Pancreas (tissue), 10 donors: ENCODE measurements around the gene SEC31B. TPM values are rescaled to one million over a fixed set of nuclear protein-coding genes. Genes with fewer than 3 reads are reported as not detected.

Source experiments
- ATAC-seq, 4 donors: fragments of 200-7000 bp; cut with Tn5 transposase; one replicate each; pipeline versions ENCODE4 v1.8.0 to v1.9.1; 2020; ENCODE audit warnings: mild to moderate bottlenecking in 4 of 4, moderate library complexity in 4 of 4
- DNase-seq, 6 donors: peaks; one replicate each; pipeline ENCODE4 v3.0.0-alpha.2; 2020
- FAIRE-seq: peaks from 2 replicates; lab custom pipeline; 2012; peaks lifted over from hg19 to GRCh38; lab: Jason Lieb, UNC
- H3K27ac ChIP-seq, 4 donors: fragments of 200-600 bp; sonication (generic); 1 replicate in 3 of 4; 2 replicates in 1 of 4; pipeline versions ENCODE4 v1.5.0 to v1.8.0; 2020
- H3K27me3 ChIP-seq, 4 donors: fragments of 200-600 bp; one replicate each; pipeline ENCODE4 v1.8.0; 2021
- H3K36me3 ChIP-seq, 3 donors: fragments of 200-600 bp; sonication (generic) in 1 of 3; one replicate each; pipeline versions ENCODE4 v1.5.0 to v1.8.0; 2020 to 2021
- H3K4me1 ChIP-seq, 3 donors: fragments of 200-600 bp; one replicate each; pipeline ENCODE4 v1.8.0; 2021
- H3K4me3 ChIP-seq, 4 donors: fragments of 200-600 bp; sonication (generic) in 2 of 4; one replicate each; pipeline versions ENCODE4 v1.5.0 to v1.8.0; 2020 to 2021
- H3K9me3 ChIP-seq, 4 donors: fragments of 200-600 bp; one replicate each; pipeline ENCODE4 v1.8.0; 2021
- WGBS, 2 donors: extraction: QIAGEN DNeasy Blood & Tissue Kit; methylation state at CpG; one replicate each; pipeline ENCODE4 v1.1.7; 2013; 5-methylcytosine and 5-hydroxymethylcytosine counted together
- intact Hi-C, 3 donors: fragments of 100-400 bp; cut with DNase I; formaldehyde crosslinking; loops; one replicate each; pipeline versions ENCODE4 v1.11.1 to v1.14.2; 2022
- polyA plus RNA-seq, 2 donors: library from polyadenylated mRNA; stranded (reverse); fragments of 200-250 nt; gene quantifications; one replicate each; pipeline ENCODE4 v1.2.3, GENCODE V29; 2013
- total RNA-seq, 6 donors: library from RNA; stranded (reverse); fragmentation: NEBNext Ultra II Directional in 4 of 6; extraction: Animal tissue kit (Norgen Biotek cat#: 25700) in 4 of 6; gene quantifications; one replicate each; pipeline versions ENCODE4 v1.2.1 to v1.2.4, GENCODE V29; 2021 to 2023
- TF ChIP-seq, protein P1 (sequence below), 4 donors: fragments of 200-600 bp; sonication (generic) in 3 of 4; IDR thresholded peaks; one replicate each; pipeline versions ENCODE4 v1.5.0 to v1.8.0; 2021; ENCODE audit warnings: antibody characterized with exemption in 4 of 4
- donor health status: healthy with polysubstance abuse.
- donor health status: DM: no; HTN: no; CAD: no; lungs with moderate emphysema.
- donor health status: DM: no; HTN: no; CAD: no.
- donor health status: control.
- donor health status: control.
- donor health status: Bipolar disorder and iron deficiency.
- donor health status: DM: yes; HTN: yes; CAD: no.
- donor health status: DM: no; HTN: no; CAD: no.
- donor health status: DM: no; HTN: no; CAD: no.
- donor health status: DM: yes; HTN: yes; CAD: no.

The SEC31B gene
- total and polyA plus RNA-seq, 8 donors, result 1.8 to 14.4 (median 2.4) TPM

DNA sequence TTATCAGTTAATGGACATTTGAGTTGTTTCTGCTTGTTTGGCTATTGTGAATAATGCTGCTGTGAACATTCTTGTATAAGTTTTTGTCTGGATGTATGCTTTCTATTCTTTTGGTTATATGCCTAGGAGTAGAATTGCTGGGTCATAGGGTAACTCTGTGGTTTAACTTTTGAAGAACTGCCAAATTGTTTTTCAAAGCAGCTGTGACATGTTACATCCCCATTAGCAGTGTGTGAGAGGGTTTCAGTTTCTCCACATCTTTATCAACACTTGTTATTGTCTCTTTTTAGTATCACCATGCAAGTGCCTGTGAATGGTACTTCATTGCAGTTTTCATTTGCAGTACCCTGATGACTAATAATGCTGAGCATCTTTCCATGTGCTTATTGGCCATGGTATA, 12.1 kb upstream of the SEC31B start:
- TF ChIP-seq, protein P1, sequence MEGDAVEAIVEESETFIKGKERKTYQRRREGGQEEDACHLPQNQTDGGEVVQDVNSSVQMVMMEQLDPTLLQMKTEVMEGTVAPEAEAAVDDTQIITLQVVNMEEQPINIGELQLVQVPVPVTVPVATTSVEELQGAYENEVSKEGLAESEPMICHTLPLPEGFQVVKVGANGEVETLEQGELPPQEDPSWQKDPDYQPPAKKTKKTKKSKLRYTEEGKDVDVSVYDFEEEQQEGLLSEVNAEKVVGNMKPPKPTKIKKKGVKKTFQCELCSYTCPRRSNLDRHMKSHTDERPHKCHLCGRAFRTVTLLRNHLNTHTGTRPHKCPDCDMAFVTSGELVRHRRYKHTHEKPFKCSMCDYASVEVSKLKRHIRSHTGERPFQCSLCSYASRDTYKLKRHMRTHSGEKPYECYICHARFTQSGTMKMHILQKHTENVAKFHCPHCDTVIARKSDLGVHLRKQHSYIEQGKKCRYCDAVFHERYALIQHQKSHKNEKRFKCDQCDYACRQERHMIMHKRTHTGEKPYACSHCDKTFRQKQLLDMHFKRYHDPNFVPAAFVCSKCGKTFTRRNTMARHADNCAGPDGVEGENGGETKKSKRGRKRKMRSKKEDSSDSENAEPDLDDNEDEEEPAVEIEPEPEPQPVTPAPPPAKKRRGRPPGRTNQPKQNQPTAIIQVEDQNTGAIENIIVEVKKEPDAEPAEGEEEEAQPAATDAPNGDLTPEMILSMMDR (IDR thresholded peaks at IDR 0.05), result no peak
- H3K27ac ChIP-seq, result no peak overlapping the region
- peaks cover 0 to 2% (median 0%) of the 10 kb centered on the region in 3 donors for H3K36me3 ChIP-seq
- no peak for FAIRE-seq
- H3K4me1 ChIP-seq, result peaks cover 5 to 22% (median 14%) of the 10 kb centered on the region in 3 donors
- no peak for ATAC-seq
- no peaks in the 10 kb centered on the region for H3K27me3 ChIP-seq
- no peak for DNase-seq
- H3K4me3 ChIP-seq, result no peak overlapping the region
- intact Hi-C loops, result no loop called here
- H3K9me3 ChIP-seq, result no peaks in the 10 kb centered on the region

GRCh38 chr10:100529475-100530298, 10.0 kb upstream of the SEC31B start, which contains the start of gene NDUFB8:
Gene NDUFB8, minus strand, starts transcription at chr10:100529871. Its CDS starts 20 bp downstream, at chr10:100529851.
- TF ChIP-seq, protein P1 (IDR thresholded peaks at IDR 0.05), result no peak
- peaks cover 0 to 12% (median 9%) of the 10 kb centered on the region in 3 donors for H3K4me1 ChIP-seq
- H3K27me3 ChIP-seq, result no peaks in the 10 kb centered on the region
- intact Hi-C loops, result loop anchor here in 1 of 3 donors (10.0 kb wide), 1 partner anchor 185 kb away; the partner anchor contains the start of gene SCD
- peak within 1 kb of the TSS; percentile 60 to 82 (median 81) for H3K4me3 ChIP-seq
- ATAC-seq (peak; percentile 95 to 98 (median 96)), DNase-seq (peak; percentile 83 to 95 (median 88)), FAIRE-seq (no peak)
- no peaks in the 10 kb centered on the region for H3K9me3 ChIP-seq
- WGBS, 2 donors, result 0% methylated on average over 43 of the region's 43 CpGs
- H3K27ac ChIP-seq, result peak within 1 kb of the TSS in 2 of 4 donors; percentile 20 to 30
- peaks cover 0 to 13% (median 5%) of the 10 kb centered on the region in 3 donors for H3K36me3 ChIP-seq

DNA sequence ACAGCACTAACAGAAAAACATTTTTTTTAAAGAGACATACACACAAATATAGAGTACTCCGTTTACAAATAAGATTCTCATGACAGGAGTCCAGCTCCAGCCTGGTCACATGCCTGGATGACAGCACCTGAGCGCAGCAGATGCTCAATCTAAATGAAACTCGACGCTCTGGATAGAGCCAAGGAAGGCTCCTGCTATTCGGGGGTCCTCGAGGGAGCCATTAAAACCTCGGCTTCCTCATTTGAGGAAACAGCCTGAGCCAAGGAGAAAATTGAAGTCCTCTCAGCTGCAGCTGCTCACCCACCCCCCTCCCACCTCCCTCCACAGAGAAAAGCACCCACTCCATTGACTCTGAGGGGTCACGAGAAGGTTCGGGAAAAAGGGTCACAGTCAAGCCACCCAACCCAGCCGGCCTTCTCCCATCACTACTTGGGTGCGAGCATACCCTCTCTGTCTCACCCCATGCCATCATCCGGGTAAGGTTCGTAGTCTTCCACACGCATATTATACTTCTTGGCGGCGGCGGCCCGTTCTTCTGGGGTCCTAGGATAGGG, 9.3 kb upstream of the SEC31B start:
- H3K9me3 ChIP-seq, result no peaks in the 10 kb centered on the region
- H3K27me3 ChIP-seq, result no peaks in the 10 kb centered on the region
- H3K4me1 ChIP-seq, result peaks cover 0 to 12% (median 9%) of the 10 kb centered on the region in 3 donors
- peak overlapping the region; percentile 60 to 82 (median 81) for H3K4me3 ChIP-seq
- peak overlapping the region in 1 of 4 donors; percentile 20 for H3K27ac ChIP-seq
- intact Hi-C loops, result loop anchor here in 1 of 3 donors (10.0 kb wide), 1 partner anchor 184 kb away; the partner anchor contains the start of gene SCD
- no peak for FAIRE-seq
- ATAC-seq, result peak in 1 of 4 donors; percentile 24
- WGBS, 2 donors, result 1 to 2% methylated on average over 18 of the region's 18 CpGs
- H3K36me3 ChIP-seq, result peaks cover 0 to 19% (median 12%) of the 10 kb centered on the region in 3 donors
- peak in 1 of 6 donors; percentile 21 for DNase-seq
- TF ChIP-seq, protein P1 (IDR thresholded peaks at IDR 0.05), result no peak

- ATAC-seq (no peak), DNase-seq (no peak), FAIRE-seq (no peak)
- TF ChIP-seq, protein P1 (IDR thresholded peaks at IDR 0.05), result no peak
- Histone ChIP-seq H3K36me3 (peaks cover 0 to 24% (median 12%) of the 10 kb centered on the region in 3 donors), H3K4me3 (peak overlapping the region in 2 of 4 donors; percentile 80 to 82), H3K4me1 (peaks cover 0 to 12% (median 9%) of the 10 kb centered on the region in 3 donors), H3K27ac (no peak overlapping the region), H3K27me3 (no peaks in the 10 kb centered on the region), H3K9me3 (no peaks in the 10 kb centered on the region)
- 61 to 66% methylated on average over 7 of the region's 7 CpGs for WGBS, 2 donors
- intact Hi-C loops, result loop anchor here in 1 of 3 donors (10.0 kb wide), 1 partner anchor 184 kb away; the partner anchor contains the start of gene SCD
Observed at GRCh38 chr10:100528123-100528886, 8.6 kb upstream of the SEC31B start.
